Fibroblast of peridontal ligament (primary cell): ENCODE measurements around the gene RRBP1.

Experiments
- DNase-seq: peaks from one replicate; pipeline ENCODE4 v3.0.0-alpha.2; 2010; ENCODE audit errors: extremely low read depth

RRBP1 gene, protein sequence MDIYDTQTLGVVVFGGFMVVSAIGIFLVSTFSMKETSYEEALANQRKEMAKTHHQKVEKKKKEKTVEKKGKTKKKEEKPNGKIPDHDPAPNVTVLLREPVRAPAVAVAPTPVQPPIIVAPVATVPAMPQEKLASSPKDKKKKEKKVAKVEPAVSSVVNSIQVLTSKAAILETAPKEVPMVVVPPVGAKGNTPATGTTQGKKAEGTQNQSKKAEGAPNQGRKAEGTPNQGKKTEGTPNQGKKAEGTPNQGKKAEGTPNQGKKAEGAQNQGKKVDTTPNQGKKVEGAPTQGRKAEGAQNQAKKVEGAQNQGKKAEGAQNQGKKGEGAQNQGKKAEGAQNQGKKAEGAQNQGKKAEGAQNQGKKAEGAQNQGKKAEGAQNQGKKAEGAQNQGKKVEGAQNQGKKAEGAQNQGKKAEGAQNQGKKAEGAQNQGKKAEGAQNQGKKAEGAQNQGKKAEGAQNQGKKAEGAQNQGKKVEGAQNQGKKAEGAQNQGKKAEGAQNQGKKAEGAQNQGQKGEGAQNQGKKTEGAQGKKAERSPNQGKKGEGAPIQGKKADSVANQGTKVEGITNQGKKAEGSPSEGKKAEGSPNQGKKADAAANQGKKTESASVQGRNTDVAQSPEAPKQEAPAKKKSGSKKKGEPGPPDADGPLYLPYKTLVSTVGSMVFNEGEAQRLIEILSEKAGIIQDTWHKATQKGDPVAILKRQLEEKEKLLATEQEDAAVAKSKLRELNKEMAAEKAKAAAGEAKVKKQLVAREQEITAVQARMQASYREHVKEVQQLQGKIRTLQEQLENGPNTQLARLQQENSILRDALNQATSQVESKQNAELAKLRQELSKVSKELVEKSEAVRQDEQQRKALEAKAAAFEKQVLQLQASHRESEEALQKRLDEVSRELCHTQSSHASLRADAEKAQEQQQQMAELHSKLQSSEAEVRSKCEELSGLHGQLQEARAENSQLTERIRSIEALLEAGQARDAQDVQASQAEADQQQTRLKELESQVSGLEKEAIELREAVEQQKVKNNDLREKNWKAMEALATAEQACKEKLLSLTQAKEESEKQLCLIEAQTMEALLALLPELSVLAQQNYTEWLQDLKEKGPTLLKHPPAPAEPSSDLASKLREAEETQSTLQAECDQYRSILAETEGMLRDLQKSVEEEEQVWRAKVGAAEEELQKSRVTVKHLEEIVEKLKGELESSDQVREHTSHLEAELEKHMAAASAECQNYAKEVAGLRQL (N-terminal part only)

DNA sequence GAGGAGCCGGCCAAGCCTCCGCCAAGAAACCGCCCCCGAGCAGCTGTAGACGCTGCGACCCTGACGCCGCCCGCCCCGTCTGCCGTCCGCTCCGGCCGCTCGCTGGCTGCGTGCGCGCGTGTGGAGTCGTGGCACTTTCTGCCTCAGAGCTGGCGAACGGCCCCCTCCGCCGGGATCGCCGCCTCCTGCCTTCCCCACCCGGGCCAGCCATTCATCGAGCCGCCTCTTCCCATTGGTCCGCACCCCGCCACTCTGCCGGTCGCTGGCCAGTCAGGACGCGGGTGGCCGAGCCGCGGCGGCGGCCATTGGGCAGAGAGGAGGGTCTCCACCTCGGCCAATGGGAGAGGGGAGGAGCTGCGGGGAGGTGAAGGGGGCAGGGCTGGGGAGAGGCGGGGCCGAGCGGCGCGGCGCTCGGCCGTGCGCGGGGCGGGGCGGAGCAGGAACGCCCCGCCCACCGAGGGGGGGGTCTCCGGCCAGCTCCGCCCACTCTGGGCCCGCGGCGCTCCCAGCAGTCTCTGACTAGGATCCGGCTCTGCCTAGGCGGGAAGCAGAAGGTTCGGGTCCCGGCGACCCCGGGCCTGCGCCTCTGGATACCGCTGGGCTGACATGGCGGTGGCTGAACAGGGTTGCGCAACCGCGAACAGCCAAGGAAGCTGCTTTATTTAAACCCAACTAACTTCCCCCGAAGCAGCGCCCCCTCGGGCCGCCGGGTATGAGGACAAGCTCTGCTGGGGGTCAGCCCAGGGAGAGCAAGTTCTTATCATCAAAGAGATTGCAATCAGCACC, at the start of gene RRBP1:
RRBP1 (minus strand) TSS at position 140 of the 786 bp plus-strand sequence. CDS start 21,735 bp downstream, outside the sequence.
- peak; percentile 95 for DNase-seq

DNA sequence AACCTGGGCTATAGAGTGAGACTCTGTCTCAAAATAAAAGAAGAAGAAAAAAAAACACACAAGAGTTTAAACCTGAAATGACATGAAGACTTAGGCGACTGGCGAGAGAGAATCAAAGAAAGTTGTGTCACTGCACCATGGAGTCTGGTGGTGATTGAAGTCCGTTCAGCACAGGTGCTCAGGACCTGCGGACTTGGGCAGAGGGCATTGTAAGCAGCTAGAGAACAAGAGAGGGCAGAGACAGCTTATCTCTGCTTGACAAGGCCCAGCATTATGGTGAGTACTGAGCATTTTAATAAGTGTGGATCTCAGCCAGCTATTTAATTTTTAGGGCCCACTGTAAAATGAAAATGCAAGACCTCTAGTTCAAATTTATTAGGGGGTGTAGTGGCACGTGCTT, 49.2 kb upstream of the RRBP1 start:
- no peak for DNase-seq

DNA sequence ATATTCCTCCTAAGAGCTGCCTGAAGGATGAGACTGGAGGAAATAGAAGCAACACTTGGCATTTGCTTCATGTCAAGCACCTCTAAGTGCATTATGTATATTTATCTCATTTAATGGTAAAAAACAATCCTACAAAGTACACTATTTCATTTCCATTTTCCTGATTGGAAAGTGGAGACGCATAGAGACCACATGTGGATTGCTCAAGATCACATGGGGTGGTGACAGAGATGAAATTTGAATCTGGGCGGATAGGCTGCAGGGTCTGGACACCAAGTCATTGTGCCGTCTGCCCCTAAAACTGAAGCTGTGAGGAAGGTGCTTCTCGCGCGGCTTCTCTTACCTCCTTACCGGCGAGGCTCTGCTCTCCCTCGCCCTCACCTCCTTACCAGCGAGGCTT, 48.0 kb upstream of the RRBP1 start:
- DNase-seq = no peak

DNA sequence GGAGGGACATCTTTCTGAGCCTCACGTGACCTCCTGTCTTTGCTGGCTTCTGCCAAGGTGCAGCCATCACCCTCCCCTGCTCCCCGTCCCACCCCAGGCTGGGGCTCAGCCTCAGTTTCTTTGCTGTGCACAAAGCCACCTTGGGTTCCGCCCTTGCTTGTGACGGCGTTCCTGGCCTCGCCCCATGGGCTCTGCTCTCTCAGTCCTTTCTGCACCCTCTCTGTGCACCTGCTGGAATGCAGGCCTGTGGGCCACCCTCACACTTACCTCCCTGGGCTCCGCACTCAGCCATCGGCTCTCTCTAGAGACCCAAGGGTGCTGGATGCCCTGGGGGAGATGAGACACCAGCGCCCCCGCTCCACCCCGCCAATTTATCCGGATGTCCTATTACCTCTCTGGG, 46.0 kb upstream of the RRBP1 start:
- DNase-seq = no peak

DNA sequence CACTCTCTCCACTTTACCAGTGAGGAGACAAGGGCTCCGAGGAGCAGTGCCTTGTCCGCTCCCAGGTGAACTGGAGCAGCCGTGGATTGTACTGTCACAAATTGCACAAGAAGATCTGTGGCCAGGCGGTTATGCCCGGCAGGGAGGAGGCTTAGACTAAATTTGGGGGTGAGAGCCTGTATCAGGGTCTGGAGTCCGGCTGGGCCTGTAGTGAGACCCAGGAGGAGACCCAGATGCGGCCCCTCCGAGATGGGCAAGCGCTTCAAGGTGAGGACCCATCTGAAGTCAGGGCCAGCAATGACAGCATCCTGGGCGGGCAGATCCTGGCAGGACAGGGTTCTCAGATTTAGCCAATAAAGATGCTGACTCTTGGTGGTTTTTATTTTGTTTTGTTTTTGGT, 45.3 kb upstream of the RRBP1 start:
- DNase-seq = no peak

DNA sequence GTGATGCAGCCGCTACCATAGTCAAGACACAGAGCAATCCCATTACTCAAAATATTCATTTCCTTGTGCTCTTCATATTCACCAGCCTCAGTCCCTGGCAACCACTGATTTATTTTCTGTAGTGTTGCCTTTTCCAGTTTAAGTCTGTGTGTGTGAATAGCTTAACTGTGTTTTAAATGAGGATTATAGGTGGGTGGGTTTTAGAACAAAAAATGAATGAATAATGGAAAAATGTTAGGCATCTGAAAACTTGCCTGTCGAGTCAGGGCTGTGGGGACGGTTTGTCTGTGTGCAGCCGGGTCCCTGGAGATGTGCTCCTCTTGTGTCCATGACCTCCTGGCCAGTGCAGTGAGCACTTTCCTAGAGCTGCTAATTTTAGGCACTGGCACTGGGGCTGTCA, 44.9 kb upstream of the RRBP1 start:
- DNase-seq = no peak

DNA sequence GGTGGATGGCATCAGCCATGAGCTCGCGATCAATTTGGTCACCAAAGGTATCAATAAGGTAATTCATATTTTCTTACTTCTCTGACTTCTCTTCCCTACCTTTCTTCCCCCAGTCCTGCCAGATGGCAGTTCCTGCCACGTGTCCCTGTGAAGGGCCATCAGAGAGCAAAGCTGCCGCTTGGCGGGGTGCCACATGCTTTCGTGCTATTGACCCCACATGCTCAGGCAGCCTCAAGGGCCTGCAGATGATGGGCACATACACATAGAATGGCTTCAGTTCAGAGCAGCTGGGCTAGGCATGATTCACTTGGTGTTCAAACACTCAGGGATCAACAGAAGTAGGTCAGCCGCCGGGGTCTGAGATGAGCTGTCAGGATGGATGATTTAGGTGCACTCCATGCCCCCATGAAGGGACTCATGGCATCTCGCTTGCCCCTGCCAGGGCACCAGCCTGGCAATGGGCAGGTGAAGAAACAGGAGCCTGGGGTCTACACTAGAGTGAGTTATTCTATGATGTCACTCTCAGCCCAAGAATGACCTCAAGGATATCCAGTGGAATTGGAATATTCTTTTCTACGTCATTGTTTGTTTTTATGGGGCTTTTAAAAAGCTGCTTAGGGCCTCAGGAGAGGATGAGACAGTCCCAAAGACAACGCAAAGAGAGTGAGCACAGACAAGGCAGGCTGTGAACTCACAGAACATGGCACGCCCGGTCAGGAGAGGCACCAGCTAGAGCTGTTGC, 43.2 kb upstream of the RRBP1 start:
- no peak for DNase-seq

DNA sequence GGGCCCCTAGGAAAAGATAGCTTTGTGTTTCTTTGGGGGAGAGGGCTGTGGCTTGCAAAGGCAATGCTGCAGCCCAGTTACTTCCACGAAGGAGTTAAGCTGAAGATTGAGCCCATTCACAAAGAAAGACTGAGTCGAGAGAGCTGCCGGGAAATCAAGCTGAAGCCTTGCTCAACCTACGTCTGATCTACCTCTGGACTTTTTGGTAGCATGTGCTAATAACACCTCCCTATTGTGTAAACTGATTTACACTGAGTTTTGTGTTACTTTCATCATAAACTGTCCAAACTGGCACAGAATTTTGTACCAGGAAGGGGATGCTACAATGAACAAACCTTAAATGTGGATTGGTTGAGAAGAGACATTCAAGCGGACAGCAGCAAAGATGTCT, 41.3 kb upstream of the RRBP1 start:
- DNase-seq = no peak

DNA sequence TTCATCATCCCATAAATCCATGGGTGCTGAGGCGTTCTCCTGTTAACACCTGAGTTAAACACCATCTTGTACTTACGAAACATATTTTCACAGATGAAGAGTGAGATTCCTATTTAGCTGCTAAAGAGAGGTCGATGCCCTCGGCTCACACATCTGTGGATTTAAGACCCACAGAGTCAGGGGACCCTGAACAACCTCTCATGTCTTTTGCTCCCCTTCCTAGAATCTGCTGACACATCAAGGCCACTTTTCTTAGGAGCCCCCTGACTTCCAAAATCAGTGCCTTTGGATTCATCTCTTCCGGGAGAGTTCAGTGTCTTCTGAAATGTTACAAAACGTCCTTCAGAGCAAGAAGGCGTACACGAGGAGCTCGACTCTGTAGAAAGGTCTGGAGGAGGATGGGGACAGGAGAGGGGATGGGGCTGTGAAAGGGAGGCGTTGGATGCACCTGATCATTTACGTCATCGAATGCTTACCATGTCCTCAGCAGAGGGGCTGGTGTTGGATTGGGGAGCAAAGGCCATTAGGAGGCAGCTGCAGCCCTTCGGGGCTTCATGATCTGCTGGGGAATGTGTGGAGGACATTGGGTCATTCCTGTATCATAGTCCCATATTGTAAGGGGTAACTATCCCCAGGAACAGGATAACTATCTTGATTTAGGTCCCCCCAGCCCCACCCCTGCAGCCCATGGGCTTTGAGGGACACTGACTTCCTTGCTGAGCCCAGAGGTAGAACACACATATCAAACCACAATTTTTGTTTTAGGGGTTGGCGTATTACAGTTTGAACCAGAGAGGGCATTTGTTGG, 40.7 kb upstream of the RRBP1 start:
- no peak for DNase-seq

DNA sequence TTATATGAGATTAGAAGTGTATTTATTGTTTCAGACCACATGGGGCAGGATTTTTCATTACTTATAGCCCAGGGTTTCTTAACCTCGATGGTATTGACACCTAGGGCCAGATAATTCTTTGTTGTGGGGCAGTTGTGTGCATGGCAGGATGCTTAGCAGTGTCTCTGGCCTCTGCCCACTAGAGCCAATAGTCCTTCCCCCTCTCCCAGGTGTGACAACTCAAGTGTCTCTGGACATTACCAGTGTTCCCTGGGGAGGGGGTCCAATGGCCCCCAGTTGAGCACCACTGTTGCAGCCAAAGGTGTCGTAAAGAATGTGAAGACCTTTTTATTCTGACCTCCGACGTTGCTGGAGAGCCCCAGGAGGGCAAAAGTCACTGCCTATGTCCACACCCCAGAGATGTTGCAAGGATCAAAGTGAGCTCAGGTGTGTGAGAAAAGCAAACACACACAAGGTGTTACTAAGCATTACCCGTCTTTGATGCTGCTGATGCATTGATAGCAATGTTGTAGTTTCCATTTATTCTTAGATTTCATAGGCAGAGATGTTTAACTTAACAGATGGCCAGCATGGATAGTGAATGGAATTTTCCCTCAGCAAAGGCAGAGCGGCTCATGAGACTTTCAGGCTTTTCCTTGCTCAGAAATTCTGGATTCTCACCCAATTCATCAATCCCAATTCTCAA, 39.9 kb upstream of the RRBP1 start:
- DNase-seq = no peak

DNA sequence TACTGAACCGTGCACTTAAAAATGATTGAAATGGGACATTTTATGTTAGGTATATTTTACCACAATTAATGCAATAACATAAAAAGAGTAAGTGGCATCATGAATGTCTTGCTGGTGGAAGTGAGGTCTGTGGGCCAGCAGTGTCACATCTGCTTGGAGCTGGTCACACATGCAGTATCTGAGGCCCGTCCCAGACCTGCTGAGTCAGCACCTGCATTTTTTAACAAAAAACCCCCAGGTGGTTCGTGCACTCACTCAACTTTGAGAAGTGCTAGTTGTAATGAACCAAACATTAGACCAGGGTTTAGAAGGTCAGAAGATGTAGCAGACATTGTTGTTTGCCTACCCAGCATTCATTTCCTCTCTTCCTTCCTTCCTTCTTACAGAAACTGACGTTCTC, 38.7 kb upstream of the RRBP1 start:
- no peak for DNase-seq

DNA sequence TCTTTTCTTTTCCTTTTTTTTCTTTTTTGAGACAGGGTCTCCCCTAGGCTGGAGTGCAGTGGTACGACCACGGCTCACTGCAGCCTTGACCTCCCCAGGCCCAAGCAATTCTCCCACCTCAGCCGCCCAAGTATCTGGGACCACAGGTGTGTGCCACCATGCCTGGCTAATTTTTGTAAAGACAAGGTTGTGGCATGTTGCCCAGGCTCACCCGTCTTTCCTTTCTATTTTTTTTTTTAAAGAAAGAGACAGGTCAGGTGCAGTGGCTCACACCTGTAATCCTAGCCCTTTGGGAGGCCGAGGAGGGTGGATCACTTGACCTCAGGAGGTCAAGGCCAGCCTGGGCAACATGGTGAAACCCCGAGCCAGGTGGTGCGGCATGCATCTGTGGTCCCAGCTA, 34.3 kb upstream of the RRBP1 start:
- DNase-seq = no peak

DNA sequence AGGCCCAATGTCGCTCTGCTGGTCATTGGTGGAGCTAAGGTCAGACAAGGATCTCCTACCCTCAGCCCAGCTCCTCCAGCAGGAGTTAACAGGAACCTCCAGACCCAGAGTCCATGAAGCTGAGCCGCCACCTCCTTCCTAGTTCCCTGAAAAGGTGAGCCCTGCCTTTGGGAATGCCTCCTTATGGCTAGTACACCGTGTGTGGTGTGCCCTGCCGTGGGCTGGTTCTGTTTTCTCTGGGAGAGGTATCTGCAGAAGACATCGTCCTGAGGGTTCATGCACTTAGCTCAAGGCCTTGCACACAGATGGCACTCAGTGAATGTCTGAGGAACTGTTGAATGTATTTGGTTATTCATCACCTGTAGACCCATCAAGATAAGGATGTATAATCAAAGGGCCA, 33.0 kb upstream of the RRBP1 start:
- DNase-seq = no peak

DNA sequence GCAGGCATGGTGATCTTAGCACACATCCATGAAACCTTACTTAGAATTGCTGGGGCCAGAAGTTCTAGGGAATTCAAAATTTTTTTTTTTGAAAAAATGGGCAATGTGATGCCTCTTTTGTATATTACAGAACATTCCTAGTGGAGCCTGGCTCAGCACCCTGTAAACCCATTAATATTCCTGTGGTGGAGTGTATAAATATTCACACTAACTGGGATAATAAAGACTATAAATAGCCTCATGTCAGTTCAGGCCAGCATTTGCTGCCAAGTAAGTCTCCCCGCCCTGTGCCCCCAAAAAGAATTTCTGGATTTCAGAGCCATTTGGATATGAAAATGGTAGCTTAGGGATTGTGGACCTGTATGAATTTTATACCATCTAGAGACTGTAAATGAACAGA, 32.6 kb upstream of the RRBP1 start:
- DNase-seq = no peak

DNA sequence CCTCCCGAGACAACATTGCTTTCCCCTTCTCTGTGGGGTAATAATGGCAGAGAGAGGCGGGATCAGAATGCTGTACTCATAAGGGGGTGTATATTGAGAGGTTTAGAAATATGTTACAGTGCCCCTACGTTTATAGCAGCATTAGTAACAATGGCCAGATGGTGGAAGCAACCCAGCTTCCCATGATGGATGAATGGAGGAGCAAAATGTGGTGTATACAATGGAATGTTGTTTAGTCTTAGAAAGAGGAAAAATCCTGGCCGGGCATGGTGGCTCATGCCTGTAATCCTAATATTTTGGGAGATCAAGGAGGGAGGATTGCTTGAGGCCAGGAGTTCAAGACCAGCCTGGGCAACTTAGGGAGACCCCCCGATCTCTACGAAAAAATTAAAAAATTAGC, 30.7 kb upstream of the RRBP1 start:
- DNase-seq = peak; percentile 51

DNA sequence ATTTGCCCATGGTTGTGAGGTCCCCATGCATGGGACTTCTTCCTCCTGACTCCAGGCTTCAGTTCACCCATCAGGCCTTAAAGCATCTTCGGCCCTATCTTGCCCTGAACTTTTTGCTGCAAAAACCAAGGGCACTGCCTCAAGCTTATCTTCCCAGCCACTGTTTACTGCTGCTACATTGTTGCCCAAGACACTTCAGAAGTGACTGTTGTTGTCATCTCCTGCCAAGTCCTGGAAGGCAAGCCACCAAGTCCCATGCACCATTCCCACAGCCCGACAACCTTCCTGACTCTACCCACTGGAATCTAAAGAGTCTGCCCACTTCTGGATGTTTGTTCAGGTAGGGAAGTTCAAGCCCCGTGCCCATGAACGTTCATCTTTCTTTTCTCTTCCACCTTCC, 30.2 kb upstream of the RRBP1 start:
- DNase-seq = no peak

DNA sequence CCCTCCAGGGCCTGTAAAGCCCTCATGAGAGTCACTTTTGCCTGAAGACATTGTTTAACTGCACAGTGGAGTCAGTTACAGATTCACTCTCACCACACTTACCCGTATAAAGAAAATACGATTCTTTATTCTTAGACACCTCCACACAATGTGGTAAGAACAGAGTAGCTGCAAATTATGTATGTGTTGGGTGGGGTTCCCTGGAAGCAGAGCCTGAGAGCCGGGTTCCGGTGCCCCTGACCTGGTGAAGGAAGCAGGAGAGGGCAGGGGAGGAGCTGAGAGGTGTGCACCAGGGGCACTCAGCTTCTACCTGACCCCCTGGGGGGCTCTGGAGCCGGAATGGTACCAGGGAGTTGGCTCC, 29.2 kb upstream of the RRBP1 start:
- DNase-seq = no peak

DNA sequence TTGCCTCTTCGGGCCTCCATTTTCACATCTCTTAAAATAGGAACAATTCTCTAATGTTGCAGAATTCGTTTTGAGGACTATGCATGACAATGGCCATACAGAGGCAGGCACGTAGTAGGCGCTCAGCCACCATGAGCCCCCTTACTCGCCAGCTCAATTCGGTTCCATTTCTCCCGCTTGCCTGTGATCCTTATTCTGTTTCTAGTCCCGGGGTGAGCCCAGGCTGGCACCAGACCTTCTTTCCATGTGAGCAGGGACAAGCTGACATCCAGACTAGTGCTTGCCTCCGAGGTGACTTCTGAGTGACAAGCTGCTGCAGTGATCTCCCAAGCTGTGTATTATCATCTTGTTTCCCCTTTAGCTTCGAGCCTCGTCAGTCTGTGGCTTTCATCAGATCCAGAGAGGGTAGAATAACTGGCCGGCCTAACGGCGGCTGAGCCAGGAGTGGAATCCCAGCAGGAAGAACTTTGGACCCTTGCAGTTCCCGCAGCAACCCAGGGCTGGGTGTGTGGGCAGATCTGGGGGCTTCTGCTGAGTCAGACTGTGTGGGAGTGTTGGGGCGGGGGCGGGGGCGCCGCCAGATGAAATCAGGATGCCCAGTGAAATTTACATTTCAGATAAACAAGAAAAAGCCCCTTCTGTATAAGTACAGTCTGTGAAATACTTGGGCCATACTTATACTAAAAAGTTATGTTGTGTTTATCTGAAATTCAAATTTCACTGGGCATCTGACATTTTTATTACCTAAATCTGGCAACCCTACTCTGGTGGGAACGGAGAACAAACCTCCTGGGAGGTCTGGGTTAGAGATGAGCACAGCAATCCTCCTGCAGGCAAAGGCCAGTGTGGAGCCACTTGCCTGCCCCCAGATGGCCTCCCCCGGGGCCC, 28.6 kb upstream of the RRBP1 start:
- DNase-seq = peak; percentile 27
